Muscle of leg (tissue), 11 donors: ENCODE data around the gene HOXC10. TPM values are rescaled to one million over a fixed set of nuclear protein-coding genes. Genes with fewer than 3 reads are reported as not detected.

Experiments
- DNase-seq: peaks from one replicate; pipeline ENCODE4 v3.0.0; 2013
- H3K27ac ChIP-seq: one replicate; pipeline ENCODE4 v1.5.1; 2013; ENCODE audit warnings: mild to moderate bottlenecking, low read length, control low read depth
- H3K27me3 ChIP-seq: one replicate; pipeline ENCODE4 v1.6.1; 2013; ENCODE audit warnings: low read length; ENCODE audit not compliant: control insufficient read depth, insufficient read depth
- H3K36me3 ChIP-seq: one replicate; pipeline ENCODE4 v1.6.1; 2013; ENCODE audit warnings: low read length; ENCODE audit not compliant: control insufficient read depth, insufficient read depth
- H3K4me1 ChIP-seq: one replicate; pipeline ENCODE4 v1.6.1; 2013; ENCODE audit warnings: low read length; ENCODE audit not compliant: control insufficient read depth, insufficient read depth
- H3K4me3 ChIP-seq: one replicate; pipeline ENCODE4 v1.5.1; 2013; ENCODE audit warnings: low read length, control low read depth
- H3K9me3 ChIP-seq: replicated peaks from 2 replicates; pipeline ENCODE4 v1.6.1; 2013; ENCODE audit warnings: low read depth, low read length; ENCODE audit not compliant: control insufficient read depth
- WGBS: methylation state at CpG from one replicate; pipeline ENCODE4 v1.1.5; 2013; ENCODE audit warnings: missing lambda C conversion rate; ENCODE audit not compliant: insufficient coverage; 5-methylcytosine and 5-hydroxymethylcytosine counted together
- polyA plus RNA-seq, 8 donors: library from polyadenylated mRNA; unstranded; fragments of 120-200 nt; gene quantifications; one replicate each; pipeline versions ENCODE4 v1.2.1 to v1.2.3, GENCODE V29; 2013; ENCODE audit warnings: inconsistent platforms in 1 of 8, low replicate concordance in 1 of 8; ENCODE audit not compliant: insufficient read length in 8 of 8, insufficient read depth in 1 of 8
- total RNA-seq: library from RNA; stranded (reverse); fragments of 120-200 nt; gene quantifications from one replicate; pipeline ENCODE4 v1.2.4, GENCODE V29; 2013

The HOXC10 gene
- total and polyA plus RNA-seq, 9 donors: 7.6 to 57.7 (median 48.6) TPM

GRCh38 chr12:54017878-54018467, 33.0 kb downstream of the HOXC10 start:
- H3K36me3 ChIP-seq: no peaks in the 10 kb centered on the region
- DNase-seq: peak; percentile 97
- H3K4me1 ChIP-seq: peaks cover 78% of the 10 kb centered on the region
- peaks cover 73% of the 10 kb centered on the region for H3K27me3 ChIP-seq
- H3K9me3 ChIP-seq: no peaks in the 10 kb centered on the region
- peak overlapping the region; percentile 86 for H3K4me3 ChIP-seq
- 2% methylated on average over 19 of the region's 34 CpGs for WGBS
- H3K27ac ChIP-seq: peak overlapping the region; percentile 100

GRCh38 chr12:54018468-54018984, 33.6 kb downstream of the HOXC10 start:
- H3K27ac ChIP-seq: peak overlapping the region; percentile 100

GRCh38 chr12:54019091-54019811, 34.3 kb downstream of the HOXC10 start:
- H3K4me3 ChIP-seq: peak overlapping the region; percentile 86
- peaks cover 72% of the 10 kb centered on the region for H3K27me3 ChIP-seq
- WGBS: 21% methylated on average over 19 of the region's 43 CpGs

More at GRCh38 chr12:54018468-54018984, 33.6 kb downstream of the HOXC10 start:
- 5% methylated on average over 8 of the region's 29 CpGs for WGBS
- Histone ChIP-seq H3K9me3 (no peaks in the 10 kb centered on the region), H3K36me3 (no peaks in the 10 kb centered on the region), H3K4me3 (peak overlapping the region; percentile 86), H3K4me1 (peaks cover 78% of the 10 kb centered on the region), H3K27me3 (peaks cover 70% of the 10 kb centered on the region)
- peak; percentile 73 for DNase-seq

GRCh38 chr12:54019924-54020590, 35.1 kb downstream of the HOXC10 start:
- H3K27me3 ChIP-seq: peaks cover 68% of the 10 kb centered on the region
- 22% methylated on average over 6 of the region's 10 CpGs for WGBS

More at GRCh38 chr12:54019091-54019811, 34.3 kb downstream of the HOXC10 start:
- Histone ChIP-seq H3K36me3 (no peaks in the 10 kb centered on the region), H3K9me3 (no peaks in the 10 kb centered on the region), H3K27ac (peak overlapping the region; percentile 100), H3K4me1 (peaks cover 80% of the 10 kb centered on the region)
- DNase-seq: peak; percentile 60

GRCh38 chr12:54020591-54021405, 35.9 kb downstream of the HOXC10 start:
- Histone ChIP-seq H3K4me1 (peaks cover 79% of the 10 kb centered on the region), H3K9me3 (no peaks in the 10 kb centered on the region), H3K27ac (peak overlapping the region; percentile 100), H3K27me3 (peaks cover 61% of the 10 kb centered on the region), H3K36me3 (no peaks in the 10 kb centered on the region), H3K4me3 (peak overlapping the region; percentile 86)
- 15% methylated on average over 11 of the region's 23 CpGs for WGBS
- DNase-seq: peak; percentile 52

More at GRCh38 chr12:54019924-54020590, 35.1 kb downstream of the HOXC10 start:
- Histone ChIP-seq H3K9me3 (no peaks in the 10 kb centered on the region), H3K4me1 (peaks cover 79% of the 10 kb centered on the region), H3K36me3 (no peaks in the 10 kb centered on the region), H3K27ac (peak overlapping the region; percentile 100), H3K4me3 (peak overlapping the region; percentile 86)
- DNase-seq: peak; percentile 78

GRCh38 chr12:54021432-54022013, 36.6 kb downstream of the HOXC10 start:
- Histone ChIP-seq H3K9me3 (no peaks in the 10 kb centered on the region), H3K4me3 (peak overlapping the region; percentile 86), H3K4me1 (peaks cover 80% of the 10 kb centered on the region), H3K27me3 (peaks cover 59% of the 10 kb centered on the region), H3K27ac (peak overlapping the region; percentile 100), H3K36me3 (no peaks in the 10 kb centered on the region)
- DNase-seq: peak; percentile 48
- 75% methylated on average over 2 of the region's 16 CpGs for WGBS

- Histone ChIP-seq H3K36me3 (no peaks in the 10 kb centered on the region), H3K9me3 (no peaks in the 10 kb centered on the region), H3K27me3 (peaks cover 56% of the 10 kb centered on the region), H3K4me1 (peaks cover 91% of the 10 kb centered on the region), H3K4me3 (no peak overlapping the region), H3K27ac (peak overlapping the region; percentile 100)
- no peak for DNase-seq
- 41% methylated on average over 2 of the region's 8 CpGs for WGBS
Measured at GRCh38 chr12:54022960-54023884, 38.3 kb downstream of the HOXC10 start.

- WGBS: 40% methylated on average over 13 of the region's 17 CpGs
- peak; percentile 48 for DNase-seq
- H3K36me3 ChIP-seq: peaks cover 2% of the 10 kb centered on the region
- H3K4me3 ChIP-seq: peak overlapping the region; percentile 27
- peaks cover 54% of the 10 kb centered on the region for H3K27me3 ChIP-seq
- H3K9me3 ChIP-seq: no peaks in the 10 kb centered on the region
- peak overlapping the region; percentile 100 for H3K27ac ChIP-seq
- peaks cover 93% of the 10 kb centered on the region for H3K4me1 ChIP-seq
Measured at GRCh38 chr12:54024127-54024526, 39.2 kb downstream of the HOXC10 start.
